H1 (cell line): ENCODE measurements around the gene SLC25A30.

Experiments
- CEBPB ChIP-seq: IDR thresholded peaks from 2 replicates; pipeline ENCODE4 v1.6.1; 2012; ENCODE audit warnings: low read depth, low read length
- EZH2 ChIP-seq: fragments of 200-600 bp; sonication (generic); IDR thresholded peaks from 2 replicates; pipeline ENCODE4 v1.7.1; 2012; ENCODE audit warnings: low read depth, mild to moderate bottlenecking, moderate library complexity, low read length, inconsistent platforms; ENCODE audit not compliant: severe bottlenecking
- HDAC6 ChIP-seq: IDR thresholded peaks from one replicate; pipeline ENCODE4 v1.7.1; 2012; ENCODE audit warnings: low read depth, mild to moderate bottlenecking, inconsistent platforms, low read length, moderate library complexity
- JUN ChIP-seq: IDR thresholded peaks from 2 replicates; pipeline ENCODE4 v1.6.1; 2011; ENCODE audit warnings: low read depth, mild to moderate bottlenecking, improper control_type of control experiment, low read length
- JUND ChIP-seq: IDR thresholded peaks from 2 replicates; pipeline ENCODE4 v1.6.1; 2011; ENCODE audit warnings: mild to moderate bottlenecking, improper control_type of control experiment, low read length
- KDM1A ChIP-seq: fragments of 200-600, 300-600 bp; sonication (generic); IDR thresholded peaks from 2 replicates; pipeline ENCODE4 v1.7.1; 2016; ENCODE audit warnings: mild to moderate bottlenecking, low read length, borderline replicate concordance
- NRF1 ChIP-seq: IDR thresholded peaks from 2 replicates; pipeline ENCODE4 v1.6.1; 2011; ENCODE audit warnings: mild to moderate bottlenecking, low read depth, low read length, improper control_type of control experiment
- POLR2A ChIP-seq, 2 experiments: IDR thresholded peaks; 1 replicate in 1 of 2; 2 replicates in 1 of 2; pipeline ENCODE4 v1.6.1; 2011; ENCODE audit warnings: low read depth in 2 of 2, low read length in 2 of 2, mild to moderate bottlenecking in 2 of 2; ENCODE audit errors: control extremely low read depth in 1 of 2
- POU5F1 ChIP-seq: IDR thresholded peaks from 2 replicates; pipeline ENCODE4 v1.6.1; 2011; ENCODE audit warnings: low read depth, mild to moderate bottlenecking, low read length, moderate library complexity
- RAD21 ChIP-seq, 2 experiments: IDR thresholded peaks in 1 of 2; conservative IDR thresholded peaks in 1 of 2; 2 replicates each; pipeline ENCODE4 v1.6.1; 2011; ENCODE audit warnings: low read depth in 2 of 2, low read length in 2 of 2, improper control_type of control experiment in 1 of 2, inconsistent platforms in 1 of 2, mild to moderate bottlenecking in 1 of 2, moderate library complexity in 1 of 2
- SIN3A ChIP-seq, 2 experiments: IDR thresholded peaks in 1 of 2; conservative IDR thresholded peaks in 1 of 2; 2 replicates each; pipeline ENCODE4 v1.6.1; 2011 to 2012; ENCODE audit warnings: low read length in 2 of 2, improper control_type of control experiment in 1 of 2, low read depth in 1 of 2, mild to moderate bottlenecking in 1 of 2
- SRF ChIP-seq: IDR thresholded peaks from 2 replicates; pipeline ENCODE4 v1.6.1; 2011; ENCODE audit warnings: mild to moderate bottlenecking, low read depth, low read length, moderate library complexity
- TF ChIP-seq, protein P1 (sequence below), 3 experiments: IDR thresholded peaks; 1 replicate in 2 of 3; 2 replicates in 1 of 3; pipeline versions ENCODE4 v1.5.1 to v1.6.1; 2011; ENCODE audit warnings: low read length in 3 of 3, mild to moderate bottlenecking in 3 of 3, inconsistent platforms in 2 of 3, low read depth in 1 of 3, moderate library complexity in 1 of 3; ENCODE audit not compliant: insufficient read depth in 1 of 3; ENCODE audit errors: control extremely low read depth in 1 of 3
- TF ChIP-seq, protein P2 (sequence below): IDR thresholded peaks from 2 replicates; pipeline ENCODE4 v1.6.1; 2011; ENCODE audit warnings: low read depth, mild to moderate bottlenecking, low read length; ENCODE audit not compliant: insufficient read depth

DNA sequence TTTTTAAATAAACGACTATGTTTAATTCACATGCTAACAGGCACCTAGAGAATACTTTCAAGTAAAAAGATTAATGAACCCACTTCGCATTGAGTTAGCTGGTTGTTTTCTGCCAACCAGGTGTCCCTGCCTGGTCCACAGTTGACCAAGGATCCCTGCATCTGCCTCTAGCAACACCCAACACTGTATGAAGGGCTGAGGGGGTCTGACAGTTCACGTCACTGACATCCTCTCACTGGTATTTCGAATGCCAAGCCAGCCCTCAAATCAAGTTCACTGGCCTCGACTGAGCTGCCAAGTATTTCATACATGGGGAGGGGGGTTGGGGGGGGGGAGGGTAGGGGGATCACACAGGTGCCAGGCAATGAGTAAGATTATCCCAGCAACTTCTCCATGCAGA is 25.4 kb downstream of the SLC25A30 start:
- TF ChIP-seq CEBPB (no peak), POU5F1 (no peak), KDM1A (no peak), SRF (no peak), SIN3A (conservative IDR thresholded peaks at IDR 0.05 in 1 of 2, IDR thresholded peaks at IDR 0.05 in 1 of 2; ENCODE audit: low read depth in 1 of 2, low read length in 2 of 2) (no peak), EZH2 (no peak), POLR2A (IDR thresholded peaks at IDR 0.05; ENCODE audit: control extremely low read depth in 1 of 2, low read depth in 2 of 2, low read length in 2 of 2) (no peak), JUND (no peak), RAD21 (IDR thresholded peaks at IDR 0.05 in 1 of 2, conservative IDR thresholded peaks at IDR 0.05 in 1 of 2; ENCODE audit: low read depth in 2 of 2, low read length in 2 of 2) (no peak), JUN (no peak), HDAC6 (no peak), NRF1 (no peak)
- TF ChIP-seq, protein P1, sequence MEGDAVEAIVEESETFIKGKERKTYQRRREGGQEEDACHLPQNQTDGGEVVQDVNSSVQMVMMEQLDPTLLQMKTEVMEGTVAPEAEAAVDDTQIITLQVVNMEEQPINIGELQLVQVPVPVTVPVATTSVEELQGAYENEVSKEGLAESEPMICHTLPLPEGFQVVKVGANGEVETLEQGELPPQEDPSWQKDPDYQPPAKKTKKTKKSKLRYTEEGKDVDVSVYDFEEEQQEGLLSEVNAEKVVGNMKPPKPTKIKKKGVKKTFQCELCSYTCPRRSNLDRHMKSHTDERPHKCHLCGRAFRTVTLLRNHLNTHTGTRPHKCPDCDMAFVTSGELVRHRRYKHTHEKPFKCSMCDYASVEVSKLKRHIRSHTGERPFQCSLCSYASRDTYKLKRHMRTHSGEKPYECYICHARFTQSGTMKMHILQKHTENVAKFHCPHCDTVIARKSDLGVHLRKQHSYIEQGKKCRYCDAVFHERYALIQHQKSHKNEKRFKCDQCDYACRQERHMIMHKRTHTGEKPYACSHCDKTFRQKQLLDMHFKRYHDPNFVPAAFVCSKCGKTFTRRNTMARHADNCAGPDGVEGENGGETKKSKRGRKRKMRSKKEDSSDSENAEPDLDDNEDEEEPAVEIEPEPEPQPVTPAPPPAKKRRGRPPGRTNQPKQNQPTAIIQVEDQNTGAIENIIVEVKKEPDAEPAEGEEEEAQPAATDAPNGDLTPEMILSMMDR (IDR thresholded peaks at IDR 0.05; ENCODE audit: control extremely low read depth in 1 of 3, insufficient read depth in 1 of 3, low read depth in 1 of 3, low read length in 3 of 3): no peak
- TF ChIP-seq, protein P2, sequence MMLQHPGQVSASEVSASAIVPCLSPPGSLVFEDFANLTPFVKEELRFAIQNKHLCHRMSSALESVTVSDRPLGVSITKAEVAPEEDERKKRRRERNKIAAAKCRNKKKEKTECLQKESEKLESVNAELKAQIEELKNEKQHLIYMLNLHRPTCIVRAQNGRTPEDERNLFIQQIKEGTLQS: no peak
